Measurements from ENCODE around the gene MOCOS.

DNA sequence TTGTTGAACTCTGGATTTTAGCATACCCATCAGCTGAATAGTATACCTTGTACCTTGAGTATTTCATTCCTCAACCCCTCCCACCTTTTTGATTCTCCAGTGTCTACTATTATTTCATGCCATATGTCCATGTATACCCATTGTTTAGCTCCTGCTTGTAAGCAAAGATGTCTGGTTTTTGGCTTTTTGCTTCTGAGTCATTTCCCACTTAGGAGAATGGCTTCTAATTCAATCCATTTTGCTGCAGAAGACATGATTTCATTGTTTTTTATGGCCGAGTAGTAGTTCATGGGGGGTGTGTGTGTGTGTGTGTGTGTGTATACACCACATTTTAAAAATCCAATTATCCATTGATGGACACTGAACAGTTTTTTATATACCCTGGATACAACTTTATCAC, 24.3 kb upstream of the MOCOS start:
- TF ChIP-seq CTCF (IDR thresholded peaks at IDR 0.05): no peak
- TF ChIP-seq POLR2A (IDR thresholded peaks at IDR 0.05): no peak
- no peak for TF ChIP-seq EP300 (IDR thresholded peaks at IDR 0.05)

Data from ovary (tissue), 3 donors.